ENCODE results near the gene EFCAB6.

- TF ChIP-seq, protein P1, sequence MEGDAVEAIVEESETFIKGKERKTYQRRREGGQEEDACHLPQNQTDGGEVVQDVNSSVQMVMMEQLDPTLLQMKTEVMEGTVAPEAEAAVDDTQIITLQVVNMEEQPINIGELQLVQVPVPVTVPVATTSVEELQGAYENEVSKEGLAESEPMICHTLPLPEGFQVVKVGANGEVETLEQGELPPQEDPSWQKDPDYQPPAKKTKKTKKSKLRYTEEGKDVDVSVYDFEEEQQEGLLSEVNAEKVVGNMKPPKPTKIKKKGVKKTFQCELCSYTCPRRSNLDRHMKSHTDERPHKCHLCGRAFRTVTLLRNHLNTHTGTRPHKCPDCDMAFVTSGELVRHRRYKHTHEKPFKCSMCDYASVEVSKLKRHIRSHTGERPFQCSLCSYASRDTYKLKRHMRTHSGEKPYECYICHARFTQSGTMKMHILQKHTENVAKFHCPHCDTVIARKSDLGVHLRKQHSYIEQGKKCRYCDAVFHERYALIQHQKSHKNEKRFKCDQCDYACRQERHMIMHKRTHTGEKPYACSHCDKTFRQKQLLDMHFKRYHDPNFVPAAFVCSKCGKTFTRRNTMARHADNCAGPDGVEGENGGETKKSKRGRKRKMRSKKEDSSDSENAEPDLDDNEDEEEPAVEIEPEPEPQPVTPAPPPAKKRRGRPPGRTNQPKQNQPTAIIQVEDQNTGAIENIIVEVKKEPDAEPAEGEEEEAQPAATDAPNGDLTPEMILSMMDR (conservative IDR thresholded peaks at IDR 0.05; ENCODE audit: low read depth, low read length): 0 out of 2 replicates have a peak, but pooled peaks have one; percentile 11
- no peak for TF ChIP-seq CHD1 (IDR thresholded peaks at IDR 0.05; ENCODE audit: low read depth, low read length)
- TF ChIP-seq CEBPB (IDR thresholded peaks at IDR 0.05; ENCODE audit: low read depth, low read length): no peak
- TF ChIP-seq MAZ (IDR thresholded peaks at IDR 0.05; ENCODE audit: borderline replicate concordance, low read depth, low read length): no peak
- no peak for TF ChIP-seq POLR2A (IDR thresholded peaks at IDR 0.05; ENCODE audit: low read depth, low read length)
- no peak for TF ChIP-seq BHLHE40 (IDR thresholded peaks at IDR 0.05; ENCODE audit: low read depth, low read length)
- TF ChIP-seq RFX5 (IDR thresholded peaks at IDR 0.05; ENCODE audit: low read depth, low read length): no peak
- TF ChIP-seq ELK1 (IDR thresholded peaks at IDR 0.05; ENCODE audit: borderline replicate concordance, low read depth, low read length): no peak
- no peak for TF ChIP-seq SMC3 (IDR thresholded peaks at IDR 0.05; ENCODE audit: low read depth, low read length)
- TF ChIP-seq, protein P2, sequence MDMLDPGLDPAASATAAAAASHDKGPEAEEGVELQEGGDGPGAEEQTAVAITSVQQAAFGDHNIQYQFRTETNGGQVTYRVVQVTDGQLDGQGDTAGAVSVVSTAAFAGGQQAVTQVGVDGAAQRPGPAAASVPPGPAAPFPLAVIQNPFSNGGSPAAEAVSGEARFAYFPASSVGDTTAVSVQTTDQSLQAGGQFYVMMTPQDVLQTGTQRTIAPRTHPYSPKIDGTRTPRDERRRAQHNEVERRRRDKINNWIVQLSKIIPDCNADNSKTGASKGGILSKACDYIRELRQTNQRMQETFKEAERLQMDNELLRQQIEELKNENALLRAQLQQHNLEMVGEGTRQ (IDR thresholded peaks at IDR 0.05; ENCODE audit: low read depth, low read length): no peak
- TF ChIP-seq RAD21 (IDR thresholded peaks at IDR 0.05; ENCODE audit: low read length): 0 out of 2 replicates have a peak, but pooled peaks have one; percentile 18
- TF ChIP-seq RCOR1 (IDR thresholded peaks at IDR 0.05; ENCODE audit: insufficient replicate concordance, low read length): no peak
- TF ChIP-seq MAFK (IDR thresholded peaks at IDR 0.05; ENCODE audit: low read depth, low read length): no peak
- no peak for TF ChIP-seq NFE2L2 (IDR thresholded peaks at IDR 0.05; ENCODE audit: low read depth, low read length)
These were observed 64.2 kb downstream of the EFCAB6 start for GRCh38 chr22:43747877-43748276.
